ENCODE results near the gene BASP1.
"Not testable (repeated sequence)": the region's sequence is repeated elsewhere in the genome, so short reads cannot be mapped to it uniquely, and the experiment has no call there.

BASP1 gene

GRCh38 chr5:17255471-17256021 is 38.1 kb downstream of the BASP1 start:
- no peak for DNase-seq (ENCODE audit: low spot score)

GRCh38 chr5:17256171-17256570 is 38.7 kb downstream of the BASP1 start:
- DNase-seq (ENCODE audit: low spot score) = no peak

GRCh38 chr5:17256839-17257238 is 39.4 kb downstream of the BASP1 start:
- DNase-seq (ENCODE audit: low spot score) = no peak

GRCh38 chr5:17257705-17258273 is 40.4 kb downstream of the BASP1 start:
- no peak for DNase-seq (ENCODE audit: low spot score)

- DNase-seq (ENCODE audit: low spot score) = no peak
Measured at GRCh38 chr5:17258431-17258830, 41.0 kb downstream of the BASP1 start.

- not testable (repeated sequence) for DNase-seq (ENCODE audit: low spot score)
Measured at GRCh38 chr5:17259012-17259411, 41.6 kb downstream of the BASP1 start.

GRCh38 chr5:17259630-17260257 is 42.3 kb downstream of the BASP1 start:
- DNase-seq (ENCODE audit: low spot score) = no peak

- no peak for DNase-seq (ENCODE audit: low spot score)
Measured at GRCh38 chr5:17260549-17260948, 43.1 kb downstream of the BASP1 start.

- DNase-seq (ENCODE audit: low spot score) = no peak
Measured at GRCh38 chr5:17261075-17261474, 43.6 kb downstream of the BASP1 start.

- DNase-seq (ENCODE audit: low spot score) = no peak
Measured at GRCh38 chr5:17265041-17265440, 47.6 kb downstream of the BASP1 start.

GRCh38 chr5:17267106-17267505 is 49.7 kb downstream of the BASP1 start:
- DNase-seq (ENCODE audit: low spot score) = no peak

- DNase-seq (ENCODE audit: low spot score) = no peak
Measured at GRCh38 chr5:17269201-17269600, 51.8 kb downstream of the BASP1 start.

- DNase-seq (ENCODE audit: low spot score) = no peak
Measured at GRCh38 chr5:17272111-17272510, 54.7 kb downstream of the BASP1 start.

GRCh38 chr5:17275289-17276158 is 58.1 kb downstream of the BASP1 start:
- no peak for DNase-seq (ENCODE audit: low spot score)

GRCh38 chr5:17276445-17276844 is 59.0 kb downstream of the BASP1 start:
- no peak for DNase-seq (ENCODE audit: low spot score)

- no peak for DNase-seq (ENCODE audit: low spot score)
Measured at GRCh38 chr5:17277907-17278306, 60.5 kb downstream of the BASP1 start.

GRCh38 chr5:17278931-17279330 is 61.5 kb downstream of the BASP1 start:
- no peak for DNase-seq (ENCODE audit: low spot score)

- DNase-seq (ENCODE audit: low spot score) = no peak
Measured at GRCh38 chr5:17279487-17279886, 62.1 kb downstream of the BASP1 start.

- DNase-seq (ENCODE audit: low spot score) = no peak
Measured at GRCh38 chr5:17282283-17283120, 65.1 kb downstream of the BASP1 start.

GRCh38 chr5:17283121-17283415 is 65.6 kb downstream of the BASP1 start:
- no peak for DNase-seq (ENCODE audit: low spot score)

GRCh38 chr5:17287501-17288155 is 70.2 kb downstream of the BASP1 start:
- no peak for DNase-seq (ENCODE audit: low spot score)
